ENCODE data around the gene ALB.
"Not testable (repeated sequence)": the region's sequence is repeated elsewhere in the genome, so short reads cannot be mapped to it uniquely, and the experiment has no call there.

Gene ALB

GRCh38 chr4:73404042-73404441, at the start of gene ALB:
TSS of gene ALB (plus strand) at chr4:73404287. CDS start at chr4:73404328, 41 bp downstream.
- DNase-seq (ENCODE audit: low read depth): no peak

- DNase-seq (ENCODE audit: low read depth): not testable (repeated sequence)
These were observed 46.9 kb upstream of the ALB start for GRCh38 chr4:73357174-73357573.

GRCh38 chr4:73369506-73370199, 34.4 kb upstream of the ALB start:
- DNase-seq (ENCODE audit: low read depth): not testable (repeated sequence)

GRCh38 chr4:73375328-73375741, 28.8 kb upstream of the ALB start:
- DNase-seq (ENCODE audit: low read depth): no peak

GRCh38 chr4:73376251-73376650, 27.8 kb upstream of the ALB start:
- DNase-seq (ENCODE audit: low read depth): no peak

GRCh38 chr4:73376976-73377375, 27.1 kb upstream of the ALB start:
- no peak for DNase-seq (ENCODE audit: low read depth)

GRCh38 chr4:73378887-73379286, 25.2 kb upstream of the ALB start:
- no peak for DNase-seq (ENCODE audit: low read depth)

GRCh38 chr4:73379946-73380345, 24.1 kb upstream of the ALB start:
- DNase-seq (ENCODE audit: low read depth): no peak

GRCh38 chr4:73381214-73381613, 22.9 kb upstream of the ALB start:
- DNase-seq (ENCODE audit: low read depth): no peak

- DNase-seq (ENCODE audit: low read depth): no peak
These were observed 20.6 kb upstream of the ALB start for GRCh38 chr4:73383452-73383851.

GRCh38 chr4:73387552-73387951, 16.5 kb upstream of the ALB start:
- DNase-seq (ENCODE audit: low read depth): no peak

GRCh38 chr4:73388887-73389286, 15.2 kb upstream of the ALB start:
- no peak for DNase-seq (ENCODE audit: low read depth)

- DNase-seq (ENCODE audit: low read depth): not testable (repeated sequence)
These were observed 14.4 kb upstream of the ALB start for GRCh38 chr4:73389663-73390062.

- no peak for DNase-seq (ENCODE audit: low read depth)
These were observed 12.3 kb upstream of the ALB start for GRCh38 chr4:73391774-73392173.

GRCh38 chr4:73392936-73393335, 11.2 kb upstream of the ALB start:
- DNase-seq (ENCODE audit: low read depth): no peak

- DNase-seq (ENCODE audit: low read depth): no peak
These were observed 7.8 kb upstream of the ALB start for GRCh38 chr4:73396304-73396703.

- no peak for DNase-seq (ENCODE audit: low read depth)
These were observed 6.8 kb upstream of the ALB start for GRCh38 chr4:73396993-73397972.

GRCh38 chr4:73401412-73401811, 2.7 kb upstream of the ALB start:
- DNase-seq (ENCODE audit: low read depth): no peak

GRCh38 chr4:73404457-73404856, 370 bp downstream of the ALB start:
- no peak for DNase-seq (ENCODE audit: low read depth)

GRCh38 chr4:73405138-73405537, 1.1 kb downstream of the ALB start:
- DNase-seq (ENCODE audit: low read depth): no peak

- no peak for DNase-seq (ENCODE audit: low read depth)
These were observed 2.4 kb downstream of the ALB start for GRCh38 chr4:73406548-73406875.

GRCh38 chr4:73407227-73407673, 3.2 kb downstream of the ALB start:
- no peak for DNase-seq (ENCODE audit: low read depth)

GRCh38 chr4:73408181-73408867, 4.2 kb downstream of the ALB start:
- no peak for DNase-seq (ENCODE audit: low read depth)

All from HS-5 (cell line).